Stimulated activated CD4-positive, alpha-beta T cell treated with anti-CD3 and anti-CD28 coated beads, Interleukin-12 subunit alpha, Interleukin-12 subunit beta, amount 100 ng/mL, for 24 hours (primary cell): ENCODE data around the gene ADAR.
A peak's percentile ranks its signal among the peaks of the same experiment; 100 is the strongest.

Experiments
- DNase-seq, 2 experiments: peaks; one replicate each; pipeline ENCODE4 v3.0.0-alpha.2; 2020; ENCODE audit warnings: low read depth in 2 of 2

The ADAR gene

DNA sequence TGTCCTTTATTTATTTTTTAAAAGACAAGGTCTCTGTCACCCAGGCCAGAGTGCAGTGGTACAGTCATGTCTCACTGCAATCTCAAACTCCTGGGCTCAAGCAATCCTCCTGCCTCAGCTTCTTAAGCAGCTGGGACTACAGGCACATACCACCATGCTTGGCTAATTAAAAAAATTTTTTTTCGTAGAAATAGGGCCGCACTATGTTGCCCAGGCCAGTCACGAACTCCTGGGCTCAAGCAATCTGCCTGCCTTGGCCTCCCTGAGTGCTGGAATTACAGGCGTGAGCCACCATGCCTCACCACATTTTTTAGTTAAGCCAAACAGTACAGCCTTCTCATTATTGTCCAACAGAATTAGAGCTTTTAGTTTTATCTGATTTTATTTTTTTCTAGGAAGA, 7.4 kb upstream of the ADAR start:
- DNase-seq: no peak

DNA sequence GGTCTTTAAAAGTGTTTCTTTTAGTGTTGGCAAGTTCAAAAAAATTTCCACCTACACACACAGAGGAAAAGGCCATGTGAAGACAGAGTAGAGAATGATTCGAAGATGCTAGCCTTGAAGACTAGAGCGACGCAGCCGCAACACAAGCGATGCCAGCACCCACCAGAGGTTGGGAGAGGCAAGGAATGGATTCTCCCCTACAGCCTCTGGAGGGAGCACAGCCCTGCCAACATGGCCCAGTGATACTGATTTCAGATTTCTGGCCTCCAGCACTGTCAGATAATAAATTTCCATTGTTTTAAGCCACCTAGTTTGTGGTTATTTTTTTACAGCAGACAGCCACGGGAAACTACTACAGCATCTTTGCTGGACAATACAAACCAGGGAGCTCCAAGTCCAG, 6.9 kb upstream of the ADAR start:
- DNase-seq: no peak

- DNase-seq: no peak
Observed at GRCh38 chr1:154614247-154614646, 6.3 kb upstream of the ADAR start.

DNA sequence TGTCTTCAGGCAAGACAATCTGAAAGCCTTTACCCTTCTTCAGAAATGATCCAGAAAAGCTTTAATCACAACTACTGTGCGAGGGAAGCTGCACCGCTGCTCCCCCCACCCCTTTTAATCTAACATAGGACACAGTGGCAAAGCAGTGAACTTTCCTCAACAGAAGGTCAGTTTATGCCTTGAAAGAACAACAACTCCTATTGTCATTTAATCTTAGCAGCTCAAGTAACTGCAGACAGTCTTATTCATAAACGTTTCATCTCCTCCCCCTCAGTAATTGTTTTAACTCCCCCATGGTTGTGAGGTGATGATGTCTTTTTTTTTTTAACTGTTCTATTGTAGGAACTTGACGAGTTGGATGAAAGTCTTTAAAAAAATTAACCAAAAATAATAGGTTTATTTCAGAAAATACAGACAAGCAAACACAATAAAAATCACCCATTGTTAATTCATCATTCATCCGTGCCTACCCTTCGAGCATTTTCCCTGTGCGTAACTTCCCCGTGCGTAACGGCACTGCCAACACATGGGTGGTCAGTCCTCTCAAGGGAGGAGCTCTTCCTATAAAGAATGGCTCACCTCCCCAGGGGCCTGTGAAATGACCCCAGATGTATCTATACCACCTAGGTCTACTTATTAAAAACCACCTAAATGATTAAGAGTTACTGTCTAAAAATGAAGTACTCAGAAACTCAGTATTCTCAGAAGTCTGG, 3.3 kb upstream of the ADAR start:
- no peak for DNase-seq

- DNase-seq: peak; percentile 22 to 38
Observed at GRCh38 chr1:154609398-154610380, 1.7 kb upstream of the ADAR start.

GRCh38 chr1:154608397-154609270, 648 bp upstream of the ADAR start:
- no peak for DNase-seq

- no peak for DNase-seq
Observed at GRCh38 chr1:154607106-154607608, 829 bp downstream of the ADAR start.

DNA sequence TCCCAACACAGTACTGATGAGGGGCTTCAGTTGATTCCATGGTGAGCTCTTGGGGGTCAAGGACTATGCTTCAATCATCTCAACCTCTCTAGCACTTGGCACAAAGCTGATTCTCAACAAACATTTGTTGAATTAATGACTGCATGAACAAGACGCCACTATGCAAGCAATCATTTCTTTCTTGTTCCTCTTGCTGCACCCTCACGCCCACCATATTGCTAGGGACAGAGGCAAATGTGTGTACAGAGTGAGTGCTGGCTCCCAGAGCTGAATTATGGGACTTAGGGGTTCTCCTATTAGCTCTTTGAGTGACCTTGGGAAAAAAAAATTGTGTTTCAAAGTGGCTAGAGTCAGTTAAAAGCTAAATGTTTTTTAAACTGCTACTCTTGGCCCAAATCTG, 2.5 kb downstream of the ADAR start:
- no peak for DNase-seq

DNA sequence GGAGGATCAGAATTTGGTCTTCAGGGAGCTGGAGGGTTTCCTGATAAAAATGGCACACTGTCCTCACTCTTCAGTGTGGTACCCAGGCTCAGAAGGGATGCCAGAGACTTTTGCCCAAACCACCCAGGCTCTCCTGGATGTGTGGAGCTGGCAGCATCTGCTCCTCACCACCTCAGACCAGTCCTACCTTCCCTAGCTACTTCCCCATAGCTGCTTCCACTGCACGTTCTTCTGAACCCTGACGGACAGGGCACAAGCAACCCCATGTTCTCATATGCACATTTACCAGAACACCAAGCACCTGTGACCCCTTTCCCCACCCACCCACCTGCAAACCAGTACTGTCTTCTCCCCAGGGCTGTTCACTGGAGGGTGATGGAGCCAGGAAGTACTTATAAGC, 4.7 kb downstream of the ADAR start:
- no peak for DNase-seq

GRCh38 chr1:154599658-154600057, 8.3 kb downstream of the ADAR start:
- DNase-seq: no peak

DNA sequence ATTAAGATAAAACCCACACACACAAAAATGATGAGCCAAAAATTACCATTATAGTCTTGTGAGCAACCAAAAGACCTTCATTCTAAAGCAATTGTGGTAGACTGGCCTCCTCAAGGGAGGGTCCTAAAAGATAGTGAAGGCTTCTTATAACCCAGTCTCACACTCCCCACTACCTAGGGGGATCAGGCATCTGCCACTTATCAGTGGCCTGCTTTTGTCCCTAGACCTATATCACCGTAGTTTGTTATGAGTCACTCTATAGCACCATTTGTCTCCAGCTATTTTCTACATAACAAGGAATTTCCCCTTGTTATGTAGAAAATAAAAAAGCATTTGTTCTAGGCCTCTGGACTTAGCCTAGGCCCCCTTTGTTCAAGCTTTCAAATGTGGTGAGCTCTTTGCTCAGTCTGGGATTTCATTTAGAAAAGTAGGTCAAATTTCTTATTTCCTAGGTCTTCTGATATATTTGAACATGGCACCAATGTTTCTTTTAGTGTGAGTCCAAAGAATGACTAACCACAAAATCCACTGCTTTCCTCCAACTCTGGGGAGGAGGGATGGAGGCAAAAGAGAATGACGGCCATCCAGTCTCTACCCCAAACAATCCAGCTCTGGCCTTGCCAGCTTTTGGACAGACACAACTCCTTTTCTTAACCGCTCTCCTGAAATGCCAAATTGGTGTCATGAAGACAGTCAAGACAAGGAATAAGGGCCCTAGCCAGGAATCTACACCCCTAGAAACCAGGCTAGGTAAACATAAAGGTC, 8.9 kb downstream of the ADAR start:
- DNase-seq: no peak

GRCh38 chr1:154595621-154596020, 12.4 kb downstream of the ADAR start:
- DNase-seq: no peak

GRCh38 chr1:154594811-154595210, 13.2 kb downstream of the ADAR start:
- no peak for DNase-seq

GRCh38 chr1:154593390-154593789, 14.6 kb downstream of the ADAR start:
- DNase-seq: no peak

DNA sequence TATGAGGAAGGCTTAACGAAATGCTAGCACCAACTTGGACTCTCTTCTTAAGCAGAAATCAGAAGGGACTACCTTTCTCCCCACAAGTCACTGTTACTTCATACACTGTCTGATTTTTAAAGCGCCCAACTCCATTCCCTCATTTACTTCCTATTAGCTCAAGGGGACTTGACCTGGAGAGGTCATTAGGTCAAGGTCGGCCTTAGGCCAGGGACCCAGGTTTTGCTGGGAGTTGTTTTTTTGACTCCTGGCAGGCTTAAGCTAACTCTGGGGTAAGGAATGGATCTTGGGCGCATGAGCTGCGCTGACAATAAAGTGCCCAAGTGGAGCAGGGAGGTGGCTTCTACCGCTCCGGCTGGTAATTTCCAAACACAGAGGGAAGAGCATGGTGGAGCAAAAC, 16.8 kb downstream of the ADAR start:
- no peak for DNase-seq

DNA sequence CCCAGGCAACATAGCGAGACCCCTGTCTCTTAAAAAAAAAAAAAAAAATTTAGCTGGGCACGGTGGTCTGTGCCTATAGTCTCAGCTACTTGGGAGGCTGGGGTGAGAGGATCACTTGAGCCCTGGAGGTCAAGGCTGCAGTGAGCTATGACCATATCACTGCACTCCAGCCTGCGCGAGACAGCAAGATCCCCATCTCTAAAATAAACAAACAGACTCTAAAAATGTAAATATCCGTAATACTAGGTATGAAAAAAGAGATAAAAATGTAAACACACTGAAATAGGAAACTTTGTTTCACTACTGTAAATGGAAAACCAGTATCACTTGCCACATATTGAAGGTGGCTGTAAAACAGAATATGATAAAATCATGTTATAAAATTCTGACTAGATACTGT, 17.2 kb downstream of the ADAR start:
- no peak for DNase-seq

DNA sequence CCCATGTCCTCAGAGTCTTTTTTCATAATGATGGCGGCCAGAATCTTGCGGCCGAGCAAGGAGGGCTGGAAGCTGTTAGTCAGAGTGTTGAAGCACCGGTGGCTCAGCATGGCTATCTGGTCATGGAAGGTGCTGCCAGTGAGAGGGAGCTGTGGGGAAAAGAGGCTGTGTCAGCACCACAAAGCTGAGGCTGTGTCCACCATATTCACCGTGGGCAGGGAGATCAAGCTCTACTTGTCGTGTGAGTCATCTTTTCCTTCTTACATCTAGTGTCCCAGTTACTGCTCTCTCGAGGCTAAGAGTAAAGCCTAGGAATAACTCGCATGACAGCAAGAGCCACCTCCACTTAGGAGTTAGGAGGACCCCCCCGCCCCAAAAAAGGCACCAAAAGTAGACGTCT, 18.2 kb downstream of the ADAR start:
- DNase-seq: no peak

- no peak for DNase-seq
Observed at GRCh38 chr1:154586641-154587040, 21.3 kb downstream of the ADAR start.

GRCh38 chr1:154586231-154586630, 21.8 kb downstream of the ADAR start:
- no peak for DNase-seq

GRCh38 chr1:154584267-154584994, 23.6 kb downstream of the ADAR start:
- DNase-seq: no peak
